ENCODE measurements around the gene FAM124B.

Gene FAM124B

DNA sequence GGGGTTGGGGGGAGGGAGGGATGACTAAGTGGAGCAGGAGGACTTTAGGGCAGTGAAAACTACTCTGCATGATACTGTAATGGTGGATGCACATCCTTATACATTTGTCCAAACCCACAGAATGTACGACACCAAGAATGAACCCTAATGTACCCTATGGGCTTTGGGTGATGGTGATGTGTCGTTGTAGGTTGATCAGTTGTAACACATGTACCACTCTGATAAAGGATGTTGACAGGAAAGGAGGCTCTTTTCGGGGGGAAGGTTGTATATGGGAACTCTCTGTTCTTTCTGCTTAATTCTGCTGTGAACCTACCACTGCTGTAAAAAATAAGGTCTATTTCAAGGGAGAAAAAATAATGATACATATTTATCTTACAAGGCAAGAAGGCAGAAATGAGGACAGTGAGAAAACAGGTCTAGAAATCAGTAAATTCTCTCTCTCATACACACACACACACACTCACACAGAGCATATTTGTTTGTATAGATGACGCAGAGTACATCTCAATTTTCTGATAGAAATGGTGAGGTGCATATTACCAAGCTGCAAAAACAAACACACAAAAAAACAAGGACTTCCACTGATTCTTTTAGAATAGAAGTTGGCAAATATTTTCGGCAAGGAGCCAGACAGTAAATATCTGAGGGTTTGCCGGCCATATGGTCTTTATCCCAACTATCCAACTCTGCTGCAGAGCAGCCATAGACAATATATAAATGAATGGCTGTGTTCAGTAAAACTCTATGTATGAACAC lies 20.2 kb downstream of the FAM124B start:
- DNase-seq (ENCODE audit: low read depth), result peak; percentile 41

DNA sequence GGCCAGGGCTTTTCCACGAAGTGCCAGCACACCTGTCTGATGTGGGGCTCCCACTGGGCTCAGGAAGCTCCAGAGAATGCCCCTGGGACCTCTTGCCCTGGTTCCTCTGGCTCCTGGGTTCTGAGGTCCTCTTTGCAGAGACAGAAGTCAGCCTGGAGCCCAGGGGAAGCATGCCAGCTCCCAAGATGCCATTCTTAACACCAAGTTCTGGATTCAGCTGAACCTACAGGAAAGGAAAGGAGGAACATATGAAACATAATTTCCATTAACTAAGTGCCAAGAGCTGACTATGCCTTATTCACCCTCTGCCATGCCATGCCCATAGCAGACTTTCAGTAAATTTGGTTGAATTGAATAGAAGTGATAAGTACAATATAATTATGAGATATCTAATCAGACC lies 21.9 kb downstream of the FAM124B start:
- no peak for DNase-seq (ENCODE audit: low read depth)

DNA sequence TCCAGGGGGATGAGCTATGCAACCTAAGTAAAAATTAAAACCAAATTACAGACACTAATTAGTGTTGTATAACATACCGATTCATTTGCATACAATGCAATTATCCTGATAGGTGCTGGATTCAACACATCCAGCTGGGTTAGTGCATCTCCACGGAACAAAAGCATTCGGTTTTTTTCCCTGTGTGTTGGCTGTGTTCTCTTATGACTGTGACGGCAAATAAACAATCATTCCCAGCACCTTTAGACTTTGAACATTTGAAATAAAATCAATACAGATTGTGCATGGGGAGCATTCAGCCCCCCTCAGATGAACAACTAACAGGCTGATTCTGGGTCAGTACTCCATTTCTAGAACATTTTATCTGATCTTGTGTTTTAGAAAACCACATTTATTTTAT lies 22.7 kb downstream of the FAM124B start:
- DNase-seq (ENCODE audit: low read depth), result no peak

GRCh38 chr2:224378701-224379097 lies 23.2 kb downstream of the FAM124B start:
- peak; percentile 16 for DNase-seq (ENCODE audit: low read depth)

GRCh38 chr2:224377751-224378700 lies 23.9 kb downstream of the FAM124B start:
- DNase-seq (ENCODE audit: low read depth), result no peak

- DNase-seq (ENCODE audit: low read depth), result no peak
These were observed 29.3 kb downstream of the FAM124B start for GRCh38 chr2:224372641-224373040.

- DNase-seq (ENCODE audit: low read depth), result peak; percentile 17
These were observed 32.8 kb downstream of the FAM124B start for GRCh38 chr2:224369028-224369632.

- DNase-seq (ENCODE audit: low read depth), result peak; percentile 36
These were observed 35.6 kb downstream of the FAM124B start for GRCh38 chr2:224366267-224366844.

DNA sequence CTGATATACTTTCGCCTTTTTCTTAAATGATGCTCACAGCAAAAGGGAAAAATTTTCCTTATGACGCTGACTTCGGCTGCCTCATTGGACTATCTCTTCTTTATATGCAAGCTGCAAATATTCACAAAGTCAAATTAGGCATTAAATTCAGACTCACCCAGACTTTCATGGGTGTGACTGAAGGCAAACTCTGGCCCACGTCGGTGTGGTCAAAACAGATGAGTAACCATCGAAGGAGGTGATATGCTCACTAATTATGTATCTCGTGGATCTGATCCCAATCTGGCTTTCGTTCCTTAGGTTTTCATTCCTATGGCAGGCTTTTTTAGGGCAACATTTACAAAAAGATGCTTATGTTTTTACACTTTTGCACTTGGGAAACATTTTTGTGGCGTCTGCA lies 36.6 kb downstream of the FAM124B start:
- no peak for DNase-seq (ENCODE audit: low read depth)

- DNase-seq (ENCODE audit: low read depth), result no peak
These were observed 38.6 kb downstream of the FAM124B start for GRCh38 chr2:224363281-224363680.

DNA sequence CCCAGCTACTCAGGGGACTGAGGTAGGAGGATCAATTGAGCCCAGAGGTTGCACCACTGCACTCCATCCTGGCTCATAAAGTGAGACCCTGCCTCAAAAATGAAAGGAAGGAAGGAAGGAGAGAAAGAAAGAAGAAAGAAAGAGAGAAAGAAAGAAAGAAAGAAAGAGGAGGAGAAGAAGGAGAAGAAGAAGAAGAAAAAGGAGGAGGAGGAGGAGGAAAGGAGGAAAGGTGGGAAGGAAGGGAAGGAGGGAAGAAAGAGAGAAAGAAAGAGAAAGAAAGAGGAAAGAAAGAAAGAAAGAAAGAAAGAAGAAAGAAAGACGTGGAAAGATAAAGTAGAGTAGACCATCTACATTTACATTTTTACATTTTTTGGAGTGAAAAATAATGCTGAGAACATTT lies 39.8 kb downstream of the FAM124B start:
- no peak for DNase-seq (ENCODE audit: low read depth)

GRCh38 chr2:224360801-224361251 lies 41.1 kb downstream of the FAM124B start:
- peak; percentile 29 for DNase-seq (ENCODE audit: low read depth)

- no peak for DNase-seq (ENCODE audit: low read depth)
These were observed 42.3 kb downstream of the FAM124B start for GRCh38 chr2:224359569-224359968.

DNA sequence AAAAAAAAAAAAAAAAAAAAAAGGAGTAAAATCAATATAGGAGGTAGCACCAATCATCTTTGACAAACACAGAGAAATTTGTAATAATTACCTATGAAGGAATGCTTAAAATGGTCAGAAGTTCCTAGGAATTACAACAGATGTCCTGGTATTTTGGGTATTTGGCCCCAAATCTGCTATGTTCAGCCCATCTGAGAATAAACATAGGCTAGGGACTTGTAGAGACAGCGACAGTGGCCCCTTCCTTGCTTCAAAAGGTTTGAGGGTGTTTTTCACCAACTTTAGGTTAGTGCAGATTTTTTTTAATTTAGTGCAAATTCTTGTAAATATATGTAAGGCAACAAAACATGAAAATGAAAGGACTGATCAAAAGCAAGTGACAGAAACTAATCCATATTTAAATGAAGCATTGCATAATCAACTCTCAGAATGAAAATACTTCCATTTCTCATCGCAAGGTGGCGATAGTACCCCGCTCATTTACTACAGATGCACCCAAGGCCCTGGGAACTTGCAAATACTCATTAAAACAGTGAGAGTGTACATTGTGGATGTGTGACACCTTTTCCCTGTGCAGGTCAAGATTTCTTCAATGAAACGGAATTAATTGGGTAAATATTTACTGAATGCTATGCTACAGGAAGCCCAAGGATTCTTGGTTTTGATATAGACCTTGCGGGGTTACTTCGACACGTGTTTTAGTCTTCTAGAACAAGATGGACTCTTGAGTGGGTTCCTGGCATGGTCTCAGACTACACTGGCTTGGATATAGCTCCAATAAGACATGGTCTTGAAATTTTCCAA lies 44.6 kb downstream of the FAM124B start:
- peak; percentile 43 for DNase-seq (ENCODE audit: low read depth)

DNA sequence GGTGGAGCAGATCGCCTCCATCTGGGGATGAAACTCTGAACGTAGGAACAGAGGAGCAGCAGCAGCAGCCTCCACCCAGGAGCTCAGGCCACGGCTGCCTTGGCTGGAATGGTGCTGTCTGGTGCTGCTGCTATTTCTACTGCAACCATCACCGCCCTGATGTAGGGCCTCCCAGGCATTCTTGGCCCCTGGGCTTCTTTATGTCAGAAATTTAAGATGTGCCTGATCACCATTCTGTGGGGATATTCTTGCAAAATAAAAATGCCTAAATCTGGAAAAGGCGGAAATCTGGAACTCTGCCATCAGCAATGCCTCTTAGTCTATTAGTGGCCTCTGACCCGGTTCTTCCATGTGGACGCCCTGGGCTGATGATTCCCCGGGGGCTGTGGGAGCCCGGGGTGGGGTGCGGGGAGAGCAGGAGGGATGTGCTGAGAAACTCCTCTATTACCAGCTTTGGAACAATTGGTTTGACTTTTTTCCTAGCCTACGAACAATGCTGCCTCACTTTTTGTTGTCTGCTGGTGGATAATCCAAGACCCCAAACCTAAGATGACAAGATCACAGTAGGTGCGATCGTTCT lies 47.2 kb downstream of the FAM124B start:
- peak; percentile 26 for DNase-seq (ENCODE audit: low read depth)

- no peak for DNase-seq (ENCODE audit: low read depth)
These were observed 51.2 kb downstream of the FAM124B start for GRCh38 chr2:224350703-224351102.

DNA sequence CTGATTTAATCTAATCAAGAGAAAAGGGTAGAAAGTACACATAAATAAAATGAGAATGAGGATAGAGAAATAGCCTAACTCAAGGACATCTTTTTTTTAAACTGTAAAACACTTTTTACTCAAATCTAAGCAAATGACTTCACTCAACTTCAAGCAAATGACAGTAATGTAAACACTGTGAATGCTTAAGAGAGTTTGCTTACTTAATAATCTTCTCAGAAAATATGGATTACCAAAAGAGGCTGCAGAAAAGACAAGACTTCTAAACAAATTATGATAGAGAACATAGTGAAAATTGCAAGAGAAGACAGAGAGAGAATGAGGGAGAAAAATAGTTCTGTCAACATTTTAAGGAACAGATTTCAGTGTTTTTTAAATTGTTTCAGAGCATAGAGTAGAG lies 52.5 kb downstream of the FAM124B start:
- DNase-seq (ENCODE audit: low read depth), result no peak

DNA sequence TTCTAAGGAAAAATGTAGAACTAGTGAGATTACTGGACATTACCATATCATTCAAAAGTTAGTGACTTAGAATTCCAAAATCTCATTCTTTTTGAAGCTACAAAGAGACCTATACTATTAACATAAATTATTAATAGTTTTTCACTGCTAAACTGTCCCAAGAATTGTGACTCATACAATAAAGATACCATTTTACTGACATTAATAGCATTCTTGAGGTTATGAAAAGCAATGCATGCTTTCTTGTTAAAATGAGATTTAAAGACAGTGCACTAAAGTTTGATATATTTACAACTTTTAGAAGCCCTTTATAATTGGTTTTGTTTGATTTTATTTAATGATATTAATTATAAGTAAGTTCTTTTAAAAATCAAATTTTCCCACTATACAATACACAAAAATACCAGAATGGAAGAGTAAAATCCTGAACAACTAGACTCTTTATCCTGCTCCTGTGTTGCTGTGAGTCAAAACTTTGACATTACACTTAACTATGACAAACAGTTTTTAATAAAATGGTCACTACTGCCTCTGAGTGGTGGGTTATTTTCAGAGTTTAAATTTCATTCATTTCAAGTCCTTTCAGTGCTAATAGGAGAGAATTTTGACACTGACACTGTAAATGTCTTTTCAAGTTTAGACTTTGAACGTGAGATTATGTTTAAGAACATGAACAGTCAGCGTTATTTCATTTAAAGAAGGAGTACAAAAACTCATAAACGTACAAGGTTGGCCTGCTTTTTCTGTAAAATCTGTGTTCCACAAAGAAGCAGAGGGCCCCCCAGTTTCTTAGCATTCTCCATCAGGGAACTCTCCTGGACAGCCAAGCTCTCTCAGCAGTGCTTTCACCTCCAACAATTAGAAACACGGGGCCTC lies 54.5 kb downstream of the FAM124B start:
- no peak for DNase-seq (ENCODE audit: low read depth)

- no peak for DNase-seq (ENCODE audit: low read depth)
These were observed 56.4 kb downstream of the FAM124B start for GRCh38 chr2:224345492-224345891.

GRCh38 chr2:224343226-224343625 lies 58.7 kb downstream of the FAM124B start:
- DNase-seq (ENCODE audit: low read depth), result no peak

All from fibroblast of gingiva (primary cell).